GM18502 (cell line): ENCODE data around the gene ORC2.
A peak's percentile ranks its signal among the peaks of the same experiment; 100 is the strongest.
"Not testable (repeated sequence)": the region's sequence is repeated elsewhere in the genome, so short reads cannot be mapped to it uniquely, and the experiment has no call there.

Source experiments
- ATAC-seq: cut with Tn5 transposase; IDR thresholded peaks from one replicate; pipeline ENCODE4 v1.9.1; 2021; ENCODE audit warnings: mild to moderate bottlenecking; ENCODE audit not compliant: unreplicated experiment, poor library complexity

ORC2 gene

DNA sequence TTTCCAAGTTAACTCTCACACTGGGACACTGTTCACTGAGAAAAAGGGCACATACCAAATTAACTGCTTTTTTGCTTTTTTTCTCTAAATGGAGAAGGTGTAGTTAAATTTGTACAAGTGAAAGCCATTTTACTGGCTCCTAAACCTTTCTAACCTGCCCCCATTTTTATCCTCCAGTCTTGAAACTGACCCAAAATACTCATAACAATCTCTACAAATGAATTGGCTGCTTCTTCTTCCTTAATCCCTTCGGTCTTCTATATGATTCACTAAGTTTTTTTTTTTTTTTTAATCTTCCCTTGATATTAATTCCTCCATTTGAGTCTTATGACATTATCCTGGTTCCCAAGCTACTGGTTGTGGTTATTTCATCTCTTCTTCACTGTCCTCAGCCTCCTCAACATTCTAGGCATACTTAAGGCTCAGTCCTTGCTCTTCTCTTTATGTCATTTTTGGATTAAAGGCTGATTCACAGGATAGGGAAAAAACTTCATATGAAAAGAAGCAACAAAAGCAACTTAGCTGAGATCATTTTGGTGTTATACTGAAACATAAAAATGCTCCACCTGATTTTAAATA is 19.8 kb downstream of the ORC2 start:
- ATAC-seq, result no peak

GRCh38 chr2:200939832-200940231 is 23.6 kb downstream of the ORC2 start:
- no peak for ATAC-seq

DNA sequence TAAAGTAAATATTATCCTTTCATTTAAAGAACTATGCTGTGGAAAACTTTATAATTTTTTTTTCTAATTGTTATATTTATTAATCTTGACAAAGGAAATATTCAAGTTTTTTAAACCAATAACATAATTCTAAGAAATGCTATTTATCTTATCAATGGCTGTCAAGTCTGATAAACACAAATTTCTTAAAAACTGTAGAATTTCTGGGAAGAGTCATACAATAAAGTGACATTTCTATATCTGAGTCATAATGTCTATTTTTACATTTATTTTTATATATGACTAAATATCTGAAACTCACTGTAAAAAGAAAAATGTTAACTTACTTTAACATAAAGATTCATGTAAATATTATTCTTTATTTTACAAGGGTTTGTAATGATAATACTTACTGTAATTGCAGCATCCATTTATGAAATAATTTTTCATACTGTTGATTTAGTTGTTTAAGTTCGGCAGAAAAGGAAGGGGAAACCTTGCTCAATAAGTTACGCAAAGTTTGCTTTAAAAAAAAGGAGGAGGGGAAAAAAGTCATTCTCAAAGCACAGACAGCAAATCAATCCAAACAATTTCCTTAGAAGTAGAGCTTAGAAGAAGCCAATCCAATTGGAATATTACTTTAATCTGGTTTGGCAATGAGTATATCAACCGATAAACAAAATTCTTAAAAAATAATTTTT is 32.4 kb downstream of the ORC2 start:
- ATAC-seq, result no peak

DNA sequence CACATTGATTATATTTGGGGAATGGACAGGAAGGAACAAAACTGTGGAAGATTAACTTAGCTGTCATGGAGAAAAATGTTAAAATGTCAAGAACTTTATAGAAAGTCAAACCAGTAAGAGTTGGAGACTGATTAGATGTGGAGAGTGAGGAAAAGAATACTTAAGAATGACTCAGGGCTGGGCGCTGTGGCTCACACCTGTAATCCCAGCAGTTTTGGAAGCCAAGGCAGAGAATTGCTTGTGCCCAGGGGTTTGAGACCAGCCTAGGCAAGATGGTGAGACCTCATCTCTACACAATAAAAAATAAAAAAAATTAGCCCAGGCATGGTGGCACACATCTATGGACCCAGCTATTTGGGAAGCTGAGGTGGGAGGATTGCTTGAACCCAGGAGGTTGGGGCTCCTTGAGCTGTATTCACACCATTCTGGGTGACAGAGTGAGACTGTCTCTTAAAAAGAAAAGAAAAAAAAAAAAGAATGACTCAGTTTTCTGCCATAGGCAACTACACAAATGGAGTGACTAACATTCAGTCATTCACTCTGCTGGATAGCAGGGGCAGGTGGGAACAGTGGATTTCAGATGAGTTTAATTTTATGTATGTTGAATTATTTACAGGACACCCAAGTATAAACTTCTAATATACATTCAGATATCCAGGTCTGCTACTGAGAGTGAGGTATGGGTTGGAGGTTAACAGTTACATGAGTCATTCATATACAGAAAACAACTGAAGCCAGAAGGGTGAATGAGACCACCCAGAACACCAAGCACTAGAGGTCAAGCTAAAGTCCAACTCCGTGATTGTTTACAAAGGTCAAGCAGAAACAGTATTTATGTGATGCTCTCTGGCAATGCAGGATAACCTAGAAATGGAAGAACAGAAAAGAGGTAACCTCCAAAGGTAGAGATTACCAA is 33.9 kb downstream of the ORC2 start:
- no peak for ATAC-seq

- no peak for ATAC-seq
These were observed 41.0 kb downstream of the ORC2 start for GRCh38 chr2:200922439-200922838.

GRCh38 chr2:200913654-200914053 is 49.8 kb downstream of the ORC2 start:
- no peak for ATAC-seq

- no peak for ATAC-seq
These were observed 53.5 kb downstream of the ORC2 start for GRCh38 chr2:200909958-200910357.

DNA sequence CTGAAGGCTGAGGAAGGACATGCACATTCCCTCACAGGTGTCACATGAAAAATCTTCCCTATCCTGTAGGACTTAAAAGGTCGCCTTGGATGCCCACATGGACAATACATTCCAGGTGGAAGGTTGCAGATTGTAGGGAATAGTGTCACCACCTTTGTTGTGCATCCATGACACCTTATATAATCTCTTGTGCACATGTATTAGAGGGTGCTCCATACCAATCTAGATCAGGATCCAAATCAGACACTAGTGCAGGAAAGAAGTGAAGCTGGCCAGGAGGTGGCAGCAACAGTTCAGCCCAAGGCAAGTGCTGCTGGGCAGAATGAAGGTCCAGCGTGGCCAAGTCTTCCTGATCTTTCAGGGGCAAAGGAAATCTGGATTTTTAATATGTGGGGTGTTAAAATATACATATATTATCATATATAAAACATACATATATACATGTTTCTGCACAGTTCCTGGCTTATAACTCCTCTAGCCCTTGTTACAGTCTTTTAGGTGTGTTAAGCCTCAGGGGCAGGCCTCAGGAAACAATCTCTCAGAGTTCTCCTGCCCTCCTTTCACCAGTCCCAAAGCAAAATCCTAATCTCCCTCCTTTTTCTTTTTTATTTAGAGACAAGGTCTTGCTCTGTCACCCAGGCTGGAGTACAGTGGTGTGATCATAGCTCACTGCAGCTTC is 57.7 kb downstream of the ORC2 start:
- ATAC-seq, result no peak

DNA sequence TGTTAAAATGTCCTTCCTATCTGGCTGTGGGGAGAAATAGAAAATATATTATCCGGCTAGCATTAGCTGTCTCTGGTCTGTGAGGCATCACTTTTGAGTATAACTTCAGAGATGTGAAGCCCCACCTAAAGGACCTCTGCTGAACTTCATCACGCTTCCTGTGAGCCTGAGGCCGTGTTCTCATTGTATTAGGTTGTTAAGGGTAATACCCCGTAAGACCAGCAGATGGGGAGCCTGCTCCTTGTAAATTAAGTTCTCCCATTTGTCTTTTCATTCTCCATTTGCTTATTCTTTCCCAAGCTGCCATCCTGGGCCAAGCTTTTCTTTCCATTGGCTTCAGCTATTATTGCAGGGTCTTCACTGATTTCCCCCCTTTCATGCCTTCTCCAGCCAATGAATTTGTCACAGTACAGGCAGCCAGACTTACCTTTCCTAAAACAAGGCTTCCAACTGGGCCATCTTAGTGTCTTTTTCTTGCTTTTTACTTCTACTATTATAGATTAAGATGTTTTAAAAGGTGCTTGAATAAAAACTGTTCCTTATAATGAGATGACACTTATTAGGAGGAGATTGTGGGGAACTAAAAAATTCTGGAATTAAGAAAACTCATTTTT is 61.9 kb downstream of the ORC2 start:
- peak; percentile 98 for ATAC-seq

- no peak for ATAC-seq
These were observed 64.0 kb downstream of the ORC2 start for GRCh38 chr2:200899482-200899881.

DNA sequence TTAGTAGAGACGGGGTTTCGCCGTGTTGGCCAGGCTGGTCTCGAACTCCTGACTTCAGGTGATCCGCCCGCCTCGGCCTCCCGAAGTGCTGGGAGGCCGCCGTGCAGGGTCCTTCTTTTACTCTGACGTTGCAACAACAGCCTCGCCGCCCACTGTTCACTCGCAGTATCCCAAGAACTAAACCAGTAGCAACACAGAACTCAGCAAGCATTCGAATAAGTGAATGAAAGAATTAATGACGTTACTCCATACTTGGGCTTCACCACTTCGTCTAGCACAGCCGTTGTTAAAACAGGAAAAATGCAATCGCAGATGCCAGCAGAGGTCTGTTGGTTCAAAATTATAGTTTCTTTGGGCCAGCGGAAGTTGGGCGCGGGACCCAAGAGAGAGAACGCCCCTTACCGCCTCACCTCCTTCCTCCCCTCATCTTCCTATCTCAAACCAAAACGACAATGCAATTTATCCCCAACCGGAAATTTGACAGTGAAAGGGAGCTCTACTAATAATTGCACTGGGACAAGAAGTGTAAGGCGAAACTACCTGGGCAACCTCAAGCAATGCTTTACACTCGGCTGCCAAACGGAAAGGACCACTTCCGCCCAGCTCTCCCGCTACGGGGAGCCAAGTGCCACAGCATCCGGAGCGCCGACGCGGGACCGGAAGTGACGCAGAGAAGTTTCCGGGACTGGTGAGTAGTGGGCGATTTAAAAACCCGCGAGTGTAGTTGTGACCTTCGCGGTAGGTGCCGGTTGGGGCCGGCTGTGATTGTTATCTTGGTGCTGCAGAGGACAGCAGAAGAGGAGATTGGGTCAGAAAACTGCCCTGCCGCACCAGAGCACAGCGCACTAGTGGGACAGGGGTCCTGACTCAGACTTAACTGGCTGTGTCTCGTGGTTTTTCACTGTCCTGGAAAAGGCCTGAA is 74.5 kb downstream of the ORC2 start, which contains the start of the genes NIF3L1 and PPIL3:
Gene NIF3L1, plus strand, starts transcription at position 668 of the 922 bp plus-strand sequence. CDS start 2,573 bp downstream, outside the sequence.
Gene PPIL3, minus strand, starts transcription at position 374 of the 922 bp plus-strand sequence. CDS start 1,462 bp downstream, outside the sequence.
- peak; percentile 87 for ATAC-seq

- not testable (repeated sequence) for ATAC-seq
These were observed 81.7 kb downstream of the ORC2 start for GRCh38 chr2:200881715-200882249.

DNA sequence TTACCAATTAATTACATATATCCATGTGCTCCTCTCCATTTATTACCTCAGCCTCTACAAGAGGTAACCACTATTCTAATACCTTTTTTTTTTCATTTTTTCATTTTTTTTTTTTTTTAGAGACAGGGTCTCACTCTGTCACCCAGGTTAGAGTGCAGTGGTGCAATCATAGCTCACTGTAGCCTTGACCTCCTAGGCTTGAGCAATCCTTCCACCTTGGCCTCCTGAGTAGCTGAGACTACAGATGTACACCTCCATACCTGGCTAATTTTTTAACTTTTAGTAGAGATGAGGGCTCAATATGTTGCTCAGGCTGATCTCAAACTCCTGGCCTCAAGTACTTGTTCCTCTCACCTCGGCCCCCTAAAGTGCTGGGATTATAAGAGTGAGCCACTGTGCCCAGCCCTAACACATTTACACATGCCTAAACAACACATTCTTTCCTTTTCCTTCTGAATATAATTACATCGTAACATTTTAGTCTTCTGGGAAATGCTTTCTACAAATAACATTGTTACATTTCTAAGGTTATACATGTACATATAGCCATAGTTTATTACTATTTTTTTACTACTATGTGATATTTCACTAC is 85.1 kb downstream of the ORC2 start:
- ATAC-seq, result no peak

DNA sequence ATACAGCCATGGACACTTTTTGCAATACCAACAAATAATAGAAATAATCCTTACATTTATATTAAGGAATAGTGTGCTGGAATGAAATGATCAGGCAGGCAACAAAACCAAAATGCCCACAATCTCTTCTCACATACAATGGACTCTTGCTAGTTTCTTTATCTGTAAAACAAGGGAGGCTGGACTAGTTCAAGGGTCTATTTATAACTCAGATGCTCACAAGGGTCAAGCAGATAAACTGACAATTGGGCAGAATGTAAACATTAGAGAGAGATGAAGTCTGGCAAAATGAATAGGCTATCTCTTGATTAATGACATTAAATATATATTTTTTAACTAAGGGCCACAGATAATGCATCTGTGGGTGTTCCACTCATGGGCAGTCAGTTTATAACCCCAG is 86.0 kb downstream of the ORC2 start:
- ATAC-seq, result no peak

DNA sequence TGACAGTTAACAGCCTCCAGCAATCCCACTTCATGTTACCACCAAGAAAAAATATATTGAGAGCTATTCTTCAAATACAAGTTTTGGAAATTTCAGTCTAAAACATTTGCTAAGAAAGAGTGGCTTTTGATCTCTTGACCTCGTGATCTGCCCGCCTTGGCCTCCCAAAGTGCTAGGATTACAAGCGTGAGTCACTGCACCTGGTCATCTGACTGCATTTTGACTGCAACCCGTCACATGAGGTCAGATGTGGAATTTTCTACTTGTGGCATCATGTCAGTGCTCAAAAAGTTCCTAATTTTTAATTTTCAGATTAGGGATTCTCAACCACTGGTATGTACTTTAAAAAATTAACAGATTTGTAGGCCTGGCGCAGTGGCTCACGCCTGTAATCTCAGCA is 89.9 kb downstream of the ORC2 start:
- no peak for ATAC-seq

DNA sequence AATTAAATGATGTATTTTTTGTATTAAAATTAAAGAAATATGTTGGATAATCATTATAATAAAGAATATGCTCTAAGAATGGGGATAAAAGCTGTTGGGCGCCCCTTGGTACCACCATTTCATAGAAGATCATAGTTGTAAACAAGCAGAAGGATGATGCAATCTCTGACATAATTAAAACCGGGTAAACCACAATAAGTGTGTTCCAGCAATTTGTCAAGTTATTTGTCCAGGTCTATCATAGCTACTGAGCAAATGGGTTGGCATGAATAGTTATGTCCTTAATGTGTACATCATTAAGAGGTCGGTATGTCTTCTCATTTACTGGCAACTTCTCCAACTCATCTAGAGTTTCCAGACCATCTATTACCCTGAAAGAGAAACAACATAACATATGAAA is 92.3 kb downstream of the ORC2 start:
- ATAC-seq, result no peak

GRCh38 chr2:200869014-200869413 is 94.4 kb downstream of the ORC2 start:
- no peak for ATAC-seq
